Anterior cingulate cortex (tissue), 58 donors: Measurements from ENCODE around the gene TNFRSF1A.
A peak's percentile ranks its signal among the peaks of the same experiment; 100 is the strongest.

ENCODE experiments used
- DNase-seq, 58 donors: peaks; one replicate each; lab custom pipeline; 2025; lab: John Stamatoyannopoulos, UW

TNFRSF1A gene

DNA sequence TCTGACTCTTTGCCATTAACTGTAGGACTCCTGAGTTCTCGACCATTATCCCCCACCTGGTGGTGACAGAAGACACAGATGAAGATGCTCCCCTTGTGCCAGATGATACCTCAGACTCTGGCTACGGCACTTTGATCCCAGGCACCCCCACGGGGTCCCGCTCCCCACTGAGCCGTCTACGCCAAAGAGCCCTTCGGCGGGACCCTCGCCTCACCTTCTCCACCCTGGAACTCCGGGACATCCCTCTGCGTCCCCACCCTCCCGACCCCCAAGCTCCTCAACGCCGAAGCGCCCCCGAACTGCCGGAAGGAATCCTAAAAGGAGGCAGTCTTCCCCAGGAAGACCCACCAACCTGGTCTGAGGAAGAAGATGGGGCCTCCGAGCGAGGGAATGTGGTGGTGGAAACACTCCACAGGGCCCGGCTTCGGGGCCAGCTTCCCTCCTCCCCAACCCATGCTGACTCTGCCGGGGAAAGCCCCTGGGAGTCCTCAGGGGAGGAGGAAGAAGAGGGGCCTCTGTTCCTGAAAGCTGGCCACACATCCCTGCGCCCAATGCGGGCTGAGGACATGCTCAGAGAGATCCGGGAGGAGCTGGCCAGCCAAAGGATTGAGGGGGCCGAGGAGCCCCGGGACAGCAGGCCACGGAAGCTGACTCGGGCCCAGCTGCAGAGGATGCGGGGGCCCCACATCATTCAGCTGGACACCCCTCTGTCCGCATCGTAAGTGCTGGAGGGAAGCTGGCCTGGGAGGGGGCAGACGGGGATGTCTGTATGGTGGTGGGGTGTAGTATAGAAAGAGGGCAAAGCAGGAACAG lies 14.4 kb downstream of the TNFRSF1A start:
- no peak for DNase-seq

DNA sequence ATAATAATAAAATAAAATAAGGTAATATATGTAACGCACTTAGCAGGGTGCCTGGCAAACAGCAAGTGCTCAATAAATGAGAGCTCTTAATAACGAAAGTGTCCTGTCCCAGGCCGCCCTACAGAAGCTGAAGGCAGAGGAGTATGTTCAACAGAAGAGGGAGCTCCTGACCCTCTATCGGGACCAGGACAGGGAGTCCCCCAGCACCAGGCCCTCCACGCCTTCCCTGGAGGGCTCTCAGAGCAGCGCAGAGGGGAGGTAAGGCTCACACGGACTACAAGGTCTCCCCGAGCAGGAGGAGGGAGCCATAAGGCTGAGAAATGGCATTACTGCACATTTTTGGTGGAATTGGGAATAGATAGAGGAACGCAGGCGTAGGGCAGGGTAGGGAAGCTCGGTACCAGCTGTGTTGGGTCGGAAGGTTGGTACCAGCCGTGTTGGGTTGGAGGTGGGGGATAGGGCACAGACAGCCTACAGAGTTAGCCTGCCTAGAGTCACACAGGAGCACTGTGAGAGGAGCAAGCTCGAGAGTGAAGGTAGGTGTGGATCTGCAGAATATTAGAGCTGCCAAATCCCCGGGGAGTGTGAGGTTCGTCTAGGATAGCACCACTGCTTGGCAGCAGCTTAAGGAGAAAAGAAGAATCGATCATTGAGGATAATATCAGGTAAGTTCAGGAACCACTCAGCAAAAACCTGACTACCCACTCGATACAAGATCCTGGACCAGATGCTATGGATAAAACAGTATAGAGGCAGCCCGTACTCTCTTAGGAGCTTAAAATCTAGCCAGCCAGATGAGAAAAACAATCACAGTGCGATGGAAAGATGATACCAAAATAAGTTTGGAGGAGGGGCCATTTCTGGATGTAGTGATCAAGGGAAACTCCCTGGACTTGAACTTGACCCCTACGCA lies 15.3 kb downstream of the TNFRSF1A start:
- peak in 3 of 58 donors; percentile 14 to 44 (median 25) for DNase-seq

DNA sequence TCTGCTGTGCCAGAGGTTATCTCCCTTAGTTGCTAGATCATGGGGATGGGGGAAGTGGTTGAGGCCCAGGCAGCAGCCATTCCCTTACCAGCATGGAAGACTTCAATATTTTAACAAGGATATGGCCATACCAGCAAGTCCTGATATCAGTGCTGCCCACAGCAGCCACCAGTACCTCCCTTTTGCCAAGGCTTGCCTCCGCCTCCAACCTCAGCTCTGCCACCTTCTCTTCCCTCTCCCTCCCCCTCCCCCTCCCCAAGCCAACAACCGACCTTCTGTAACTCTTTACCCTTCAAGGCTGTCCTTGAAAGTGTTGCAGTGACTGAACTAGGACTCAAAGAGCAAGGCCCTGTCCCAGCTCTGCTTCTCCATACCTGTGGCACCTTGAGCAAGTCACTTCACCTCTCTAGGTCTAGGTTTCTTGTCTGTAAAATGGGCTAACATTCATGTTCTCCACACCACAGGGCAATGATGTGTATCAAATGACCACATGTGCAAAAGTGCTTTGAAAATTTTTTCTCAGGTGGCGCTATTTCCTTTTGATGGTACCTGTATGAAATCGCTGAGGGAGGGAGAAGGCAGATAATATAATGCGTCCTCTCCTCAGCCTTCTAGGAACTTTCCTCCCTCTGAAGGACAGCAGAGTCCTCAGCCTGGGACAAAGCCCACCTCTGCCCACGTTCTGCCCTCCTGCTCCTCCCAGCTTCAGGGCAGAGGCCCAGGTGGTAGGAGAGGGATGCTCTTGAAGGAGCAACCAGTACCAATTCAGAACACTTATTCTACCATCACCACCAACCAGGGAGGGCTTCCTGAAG lies 16.7 kb downstream of the TNFRSF1A start:
- no peak for DNase-seq

DNA sequence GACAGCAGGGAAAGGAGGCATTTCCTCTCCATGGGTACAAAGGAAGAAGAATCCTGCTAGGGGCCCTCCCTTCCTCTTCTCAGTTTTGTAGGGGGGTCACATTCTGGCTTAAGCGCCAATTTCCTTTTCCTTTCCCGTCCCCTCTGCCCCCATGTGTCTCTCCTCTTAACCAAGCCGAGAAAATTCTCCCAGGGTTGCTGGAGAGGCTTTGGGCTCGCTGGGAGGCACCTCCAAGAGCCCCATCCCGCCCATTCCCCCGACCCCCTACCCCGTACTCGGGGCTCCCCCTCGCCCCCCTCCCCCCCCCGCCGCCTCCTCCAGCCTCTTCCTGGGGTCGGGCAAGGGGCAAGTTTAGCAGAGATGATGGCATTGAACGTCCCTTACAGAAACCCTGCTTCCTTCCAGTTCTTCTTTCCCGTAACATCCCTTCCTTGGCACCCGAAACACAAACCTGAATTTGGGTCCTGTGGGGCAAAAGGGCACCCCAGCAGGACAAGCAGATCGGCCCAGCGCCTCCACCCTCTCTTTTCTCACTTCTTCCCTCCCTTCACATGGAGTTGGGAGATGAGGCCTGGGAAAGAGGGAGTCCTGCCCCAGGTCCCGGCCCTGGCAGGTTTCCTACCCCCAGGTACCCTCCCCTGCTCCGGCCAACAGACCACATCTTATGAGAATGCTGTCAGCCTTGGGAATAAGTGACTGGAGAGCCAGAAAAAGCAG lies 17.7 kb downstream of the TNFRSF1A start:
- DNase-seq, result no peak

DNA sequence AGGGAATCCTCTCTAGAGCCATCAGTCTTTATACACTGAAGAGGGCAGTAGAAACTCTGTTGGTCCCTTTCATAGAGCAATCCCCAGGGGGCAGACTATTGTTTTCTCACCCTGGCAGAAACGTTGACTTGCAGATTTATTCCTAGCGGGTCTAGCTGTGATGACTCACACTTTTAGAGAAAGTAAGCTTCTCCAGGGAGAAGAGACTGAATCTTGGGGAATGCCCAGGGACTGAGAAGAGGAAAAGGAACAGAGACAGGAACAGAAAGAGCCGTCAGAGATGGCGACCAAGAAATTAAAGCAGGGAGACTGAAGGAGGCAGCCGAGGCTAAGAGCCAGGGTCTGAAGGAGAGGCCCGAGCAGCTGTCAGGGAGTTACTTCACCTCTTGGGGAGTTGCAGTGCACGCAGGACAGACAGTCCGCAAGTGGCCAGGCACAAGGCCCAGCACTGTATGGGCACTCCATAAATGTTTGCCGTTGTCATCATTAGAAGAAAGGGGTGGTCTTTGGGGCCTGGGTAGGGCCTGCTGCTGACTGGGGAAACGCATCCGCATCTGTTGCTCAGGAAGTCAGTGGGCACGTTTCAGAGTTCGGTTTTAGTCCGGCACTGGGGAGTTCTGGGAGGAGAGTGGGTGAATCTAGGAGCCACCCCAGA lies 18.4 kb downstream of the TNFRSF1A start:
- DNase-seq, result peak in 8 of 58 donors; percentile 13 to 63 (median 36)

DNA sequence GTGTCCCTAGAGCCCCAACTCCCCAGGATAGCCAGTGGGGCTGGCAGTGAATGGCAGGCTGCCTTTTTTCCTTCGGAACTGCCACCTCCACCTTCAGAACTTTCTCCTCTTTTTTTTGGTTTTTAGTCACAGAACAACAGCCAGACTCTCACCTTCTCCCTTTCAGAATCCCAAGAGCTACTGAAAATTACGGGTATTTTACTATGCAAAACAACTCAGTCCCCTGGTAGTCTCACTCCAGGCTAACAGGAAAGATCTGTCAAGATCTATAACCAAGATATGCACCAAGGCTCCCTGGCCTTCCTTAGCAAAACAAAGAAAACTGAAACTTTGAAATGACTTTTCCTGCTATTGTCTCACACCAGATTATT lies 18.9 kb downstream of the TNFRSF1A start:
- DNase-seq, result no peak

DNA sequence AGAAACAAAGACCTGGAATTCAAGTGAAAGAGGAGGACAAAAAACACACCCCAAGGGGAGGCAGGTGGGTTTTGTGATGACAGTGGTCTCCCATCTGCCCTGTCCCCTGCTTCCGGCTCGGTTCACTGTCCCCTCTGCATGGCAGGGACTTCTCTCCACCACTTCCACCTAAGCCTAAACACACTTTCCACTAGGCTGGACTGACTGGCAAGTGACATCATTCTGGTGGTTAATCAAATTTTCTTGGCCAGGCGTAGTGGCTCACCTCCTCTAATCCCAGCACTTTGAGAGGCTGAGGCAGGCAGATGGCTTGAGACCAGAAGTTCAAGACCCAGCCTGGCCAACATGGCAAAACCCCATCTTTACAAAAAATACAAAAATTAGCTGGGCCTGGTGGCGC lies 19.5 kb downstream of the TNFRSF1A start:
- no peak for DNase-seq

DNA sequence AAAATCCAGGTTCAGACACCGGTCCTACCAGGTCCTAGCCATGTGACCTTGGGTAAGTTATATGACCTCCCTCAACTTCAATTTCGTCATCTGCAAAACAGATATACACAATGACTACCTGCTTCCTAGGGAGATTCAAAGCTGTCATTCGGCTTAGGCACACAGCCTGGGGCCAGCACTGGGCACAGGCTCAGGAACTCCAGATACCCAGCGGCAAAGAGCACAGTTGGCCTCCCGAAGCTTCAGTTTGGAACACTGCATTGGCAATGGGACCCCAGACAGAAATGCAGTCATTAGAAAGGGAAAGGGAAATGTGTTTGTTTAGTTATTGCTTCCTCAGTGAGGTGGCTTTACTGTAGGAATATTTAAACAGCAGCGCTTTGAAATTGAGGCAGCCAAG lies 20.0 kb downstream of the TNFRSF1A start:
- peak in 2 of 58 donors; percentile 15 for DNase-seq

DNA sequence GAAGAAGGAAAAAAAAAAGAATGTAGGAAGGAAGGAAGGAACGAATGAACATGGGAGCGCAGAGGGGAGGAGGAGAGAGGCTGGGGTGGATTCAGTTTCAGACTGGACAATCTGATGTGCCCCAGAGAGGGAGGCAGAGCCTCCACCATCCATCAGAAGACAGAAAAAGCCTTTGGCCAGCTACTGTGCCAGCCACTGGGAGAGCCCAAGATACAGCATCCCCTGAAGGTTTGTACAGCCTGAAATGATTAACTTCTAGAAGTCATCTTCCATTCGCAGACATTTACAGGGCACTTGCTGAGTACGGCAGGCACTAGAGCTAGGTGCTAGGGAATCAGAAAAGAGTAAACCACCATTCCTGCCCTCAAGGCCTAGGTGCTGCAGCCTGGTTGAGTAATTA lies 22.4 kb downstream of the TNFRSF1A start:
- no peak for DNase-seq

DNA sequence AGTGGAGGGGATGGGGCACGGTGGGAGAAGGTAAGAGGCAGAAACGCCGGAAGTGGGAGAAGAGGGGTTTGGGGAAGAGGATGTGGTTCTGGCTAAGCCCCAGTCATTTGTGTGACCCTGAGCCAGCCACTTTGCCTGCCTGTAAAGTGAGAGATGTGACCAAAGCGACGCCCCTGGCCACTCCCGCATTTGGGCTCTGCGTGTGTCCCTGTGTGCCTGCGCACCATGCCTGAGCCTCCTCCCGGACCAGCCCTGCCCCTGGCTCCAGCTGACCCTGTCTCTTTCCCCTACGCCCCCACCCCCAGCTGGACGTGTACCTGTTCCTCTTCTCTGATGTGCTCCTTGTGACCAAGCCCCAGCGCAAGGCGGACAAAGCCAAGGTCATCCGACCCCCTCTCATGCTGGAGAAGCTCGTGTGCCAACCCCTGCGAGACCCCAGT lies 23.4 kb downstream of the TNFRSF1A start:
- no peak for DNase-seq

DNA sequence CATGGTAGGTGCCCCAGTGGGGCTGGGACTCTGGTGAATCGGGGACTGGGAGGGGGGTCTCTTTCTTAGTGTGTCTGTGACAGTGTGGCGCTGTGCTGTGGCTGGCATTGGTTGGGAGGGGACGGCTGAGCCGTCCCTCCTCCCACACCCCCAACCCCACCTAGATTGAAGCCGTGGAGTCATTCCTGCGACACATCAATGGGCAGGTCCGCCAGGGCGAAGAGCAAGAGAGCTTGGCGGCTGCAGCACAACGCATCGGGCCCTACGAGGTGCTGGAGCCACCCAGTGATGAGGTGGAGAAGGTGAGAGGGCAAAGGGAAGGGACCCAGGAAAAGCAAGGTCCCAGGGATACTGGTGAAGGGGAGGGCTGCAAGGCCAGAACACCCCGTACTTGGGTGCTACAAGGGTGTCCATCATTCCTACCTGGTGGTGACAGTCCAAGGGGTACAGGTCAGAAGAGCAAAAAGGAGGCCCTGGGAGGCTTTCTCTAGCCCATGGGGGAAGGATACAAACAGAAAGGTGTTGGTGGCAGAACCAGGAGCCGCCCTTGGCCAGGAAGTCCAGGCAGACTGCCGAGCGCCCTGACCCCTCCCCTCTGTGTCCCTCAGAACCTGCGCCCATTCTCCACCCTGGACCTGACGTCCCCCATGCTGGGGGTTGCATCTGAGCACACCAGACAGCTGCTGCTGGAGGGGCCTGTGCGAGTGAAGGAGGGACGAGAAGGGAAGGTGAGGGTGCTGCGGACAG lies 24.0 kb downstream of the TNFRSF1A start:
- DNase-seq, result no peak

DNA sequence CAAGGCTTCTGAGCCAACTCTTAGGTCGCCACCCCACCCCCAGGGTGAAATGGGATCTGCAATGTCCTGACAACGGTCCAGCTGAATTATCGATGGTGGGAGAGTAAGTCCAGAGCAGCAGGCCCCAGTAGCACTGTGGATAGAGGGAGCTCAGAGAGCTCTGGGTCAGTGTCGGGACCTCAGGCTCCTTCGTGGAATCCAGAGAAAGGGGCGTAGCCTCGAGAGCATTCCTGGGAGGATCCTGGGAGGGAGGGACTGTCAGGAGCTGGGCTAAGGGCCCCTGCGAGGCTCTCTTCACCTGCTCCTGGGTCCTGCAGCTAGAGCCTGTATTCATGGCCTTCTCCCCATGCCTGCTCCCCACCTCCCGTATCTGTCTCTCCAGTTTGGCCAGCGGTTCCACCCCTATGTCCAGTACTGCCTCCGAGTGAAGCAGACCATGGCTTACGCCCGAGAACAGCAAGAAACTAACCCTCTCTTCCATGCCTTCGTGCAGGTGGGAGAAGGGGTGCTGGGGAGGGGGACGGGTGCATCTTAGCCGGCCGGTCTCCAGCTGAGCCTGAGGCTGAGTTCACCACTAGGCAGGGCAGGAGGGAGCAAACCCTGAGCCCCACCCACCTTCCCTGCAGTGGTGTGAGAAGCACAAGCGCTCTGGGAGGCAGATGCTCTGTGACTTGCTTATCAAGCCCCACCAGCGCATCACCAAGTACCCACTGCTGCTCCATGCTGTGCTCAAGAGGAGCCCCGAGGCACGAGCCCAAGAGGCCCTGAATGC lies 24.8 kb downstream of the TNFRSF1A start:
- DNase-seq, result no peak

DNA sequence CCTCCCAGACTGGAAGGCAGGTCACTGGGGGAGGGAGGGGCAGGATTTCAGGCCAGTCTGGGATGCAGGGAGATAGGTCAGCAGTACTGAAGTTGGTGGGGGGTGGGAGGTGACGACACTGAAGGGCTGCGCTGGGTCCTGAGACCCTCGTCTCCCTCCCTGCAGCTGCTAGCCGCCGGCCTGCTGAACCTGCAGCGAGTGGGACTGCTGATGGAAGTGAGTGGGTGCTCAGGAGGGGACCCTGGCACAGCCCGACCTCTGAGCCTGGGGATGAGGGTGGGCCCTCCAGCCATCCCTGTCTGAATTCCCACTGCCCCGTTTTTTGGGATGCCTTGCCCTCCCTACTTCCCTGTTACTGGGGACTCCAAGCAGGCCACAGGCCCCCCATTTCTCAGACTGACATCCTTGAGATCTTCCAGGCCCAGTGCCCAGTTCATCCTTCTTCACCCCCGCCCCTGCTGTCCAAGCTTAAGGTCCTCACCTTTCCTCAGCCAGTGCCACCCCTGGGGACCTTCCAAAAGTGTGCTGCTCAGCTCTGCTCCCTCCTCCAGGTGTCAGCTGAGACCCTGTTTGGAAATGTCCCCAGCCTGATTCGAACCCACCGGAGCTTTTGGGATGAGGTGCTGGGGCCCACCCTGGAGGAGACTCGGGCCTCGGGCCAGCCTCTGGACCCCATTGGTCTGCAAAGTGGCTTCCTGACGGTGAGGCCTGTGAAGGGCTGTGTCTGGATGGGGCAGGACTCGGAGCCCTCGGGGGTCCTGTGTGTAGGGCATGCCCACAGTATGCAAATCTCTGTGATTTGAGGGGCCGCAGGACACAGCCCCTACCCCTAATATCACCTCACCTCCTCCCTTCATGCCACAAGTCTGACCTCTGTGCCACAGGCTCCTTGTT lies 25.9 kb downstream of the TNFRSF1A start:
- no peak for DNase-seq

DNA sequence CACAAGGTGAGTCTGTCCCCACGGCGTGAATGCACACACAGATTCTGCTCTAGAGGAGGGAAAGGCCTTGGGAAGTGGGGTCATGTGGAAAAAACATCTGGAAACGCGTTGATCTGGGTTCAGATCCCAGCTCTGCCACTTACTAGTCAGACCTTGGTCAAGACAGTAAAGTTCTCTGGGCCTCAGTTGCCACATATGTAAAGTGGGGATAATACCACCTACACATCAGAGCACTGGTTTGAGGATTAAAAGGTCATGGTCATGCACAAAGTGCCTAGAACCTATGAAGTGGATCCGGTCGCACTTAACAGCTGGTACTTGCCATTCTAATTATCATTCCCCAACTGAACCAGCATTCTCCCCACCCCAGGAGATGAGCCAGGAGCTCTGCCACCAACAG lies 26.7 kb downstream of the TNFRSF1A start:
- no peak for DNase-seq

DNA sequence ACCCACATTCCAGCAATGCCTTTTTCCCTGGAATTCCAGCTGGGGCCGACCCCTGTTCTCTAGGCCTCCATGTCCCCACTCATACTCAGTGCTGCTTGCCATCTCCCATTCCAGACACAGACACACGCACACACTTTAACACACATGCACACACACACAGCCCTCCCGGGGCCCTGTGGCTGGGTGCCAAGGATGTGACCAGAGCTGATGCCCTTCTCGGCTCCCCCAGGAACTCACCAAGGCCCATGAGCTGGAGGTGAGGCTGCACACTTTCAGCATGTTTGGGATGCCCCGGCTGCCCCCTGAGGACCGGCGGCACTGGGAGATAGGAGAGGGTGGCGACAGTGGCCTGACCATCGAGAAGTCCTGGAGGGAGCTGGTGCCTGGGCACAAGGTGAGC lies 27.1 kb downstream of the TNFRSF1A start:
- DNase-seq, result no peak

DNA sequence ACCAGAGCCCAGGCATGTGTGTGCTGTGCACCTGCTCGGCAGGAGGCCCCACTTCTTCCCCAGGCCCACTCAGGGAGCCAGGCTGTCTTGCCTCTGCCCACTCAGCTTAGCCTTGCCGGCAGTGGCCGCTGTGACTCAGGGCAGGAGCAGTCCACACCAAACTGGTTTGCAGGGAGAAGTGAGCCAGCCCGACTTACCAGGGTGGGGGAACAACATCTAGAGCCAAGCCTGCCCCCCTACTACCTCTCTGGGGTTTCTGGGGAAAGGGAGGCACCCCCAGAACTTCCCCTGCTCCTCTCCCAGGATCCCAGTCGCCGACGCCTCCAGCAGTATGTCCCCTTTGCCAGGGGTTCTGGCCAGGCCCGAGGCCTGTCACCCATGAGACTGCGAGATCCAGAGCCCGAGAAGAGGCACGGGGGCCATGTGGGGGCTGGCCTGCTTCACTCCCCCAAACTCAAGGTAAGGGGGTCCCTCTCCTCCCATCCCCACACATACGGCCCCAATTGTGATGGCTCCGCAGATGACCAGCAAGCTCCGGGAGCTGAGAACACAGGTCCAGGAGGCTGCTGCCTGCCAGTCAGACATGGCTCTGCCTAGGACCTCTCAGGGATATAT lies 28.4 kb downstream of the TNFRSF1A start:
- DNase-seq, result no peak
